Activated CD8-positive, alpha-beta memory T cell treated with anti-CD3 and anti-CD28 coated beads, Interleukin-2, amount 50 U/mL, for 24 hours (primary cell): ENCODE results near the gene FOXK2.
"Not testable (repeated sequence)": the region's sequence is repeated elsewhere in the genome, so short reads cannot be mapped to it uniquely, and the experiment has no call there.

Experiments
- DNase-seq: peaks from one replicate; pipeline ENCODE4 v3.0.0-alpha.2; 2020; ENCODE audit errors: extremely low read depth

The FOXK2 gene

DNA sequence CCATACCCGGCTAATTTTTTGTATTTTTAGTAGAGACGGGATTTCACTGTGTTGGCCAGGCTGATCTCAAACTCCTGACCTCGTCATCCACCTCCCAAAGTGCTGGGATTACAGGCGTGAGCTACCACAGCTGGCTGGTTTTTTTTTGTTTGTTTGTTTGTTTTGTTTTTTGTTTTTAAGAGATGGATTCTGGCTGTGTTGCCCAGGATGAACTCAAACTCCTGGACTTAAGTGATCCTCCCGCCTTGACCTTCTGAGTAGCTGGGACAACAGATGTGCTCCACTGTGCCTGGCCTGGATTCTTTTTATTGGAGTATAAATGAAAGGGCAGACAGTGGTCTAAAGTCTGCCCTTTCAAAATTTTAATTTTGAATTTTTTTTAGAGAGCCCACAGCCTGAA lies 44.7 kb downstream of the FOXK2 start:
- no peak for DNase-seq

DNA sequence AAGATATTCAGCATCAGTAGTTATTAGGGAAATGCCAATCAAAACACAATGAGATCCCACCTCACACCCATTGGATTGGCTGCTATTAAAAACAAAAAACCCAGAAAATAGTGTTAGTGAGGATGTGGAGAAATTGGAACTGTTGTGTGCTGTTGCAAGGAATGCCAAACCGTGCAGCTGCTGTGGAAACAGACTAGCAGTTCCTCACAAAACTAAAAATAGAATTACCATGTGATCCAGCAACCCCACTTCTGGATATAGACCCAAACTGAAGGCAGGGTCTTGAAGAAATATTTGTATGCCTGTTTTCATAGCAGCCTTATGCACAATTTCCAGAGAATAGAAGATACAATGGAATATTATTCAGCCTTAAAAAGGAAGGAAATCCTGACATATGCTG lies 46.0 kb downstream of the FOXK2 start:
- DNase-seq = no peak

DNA sequence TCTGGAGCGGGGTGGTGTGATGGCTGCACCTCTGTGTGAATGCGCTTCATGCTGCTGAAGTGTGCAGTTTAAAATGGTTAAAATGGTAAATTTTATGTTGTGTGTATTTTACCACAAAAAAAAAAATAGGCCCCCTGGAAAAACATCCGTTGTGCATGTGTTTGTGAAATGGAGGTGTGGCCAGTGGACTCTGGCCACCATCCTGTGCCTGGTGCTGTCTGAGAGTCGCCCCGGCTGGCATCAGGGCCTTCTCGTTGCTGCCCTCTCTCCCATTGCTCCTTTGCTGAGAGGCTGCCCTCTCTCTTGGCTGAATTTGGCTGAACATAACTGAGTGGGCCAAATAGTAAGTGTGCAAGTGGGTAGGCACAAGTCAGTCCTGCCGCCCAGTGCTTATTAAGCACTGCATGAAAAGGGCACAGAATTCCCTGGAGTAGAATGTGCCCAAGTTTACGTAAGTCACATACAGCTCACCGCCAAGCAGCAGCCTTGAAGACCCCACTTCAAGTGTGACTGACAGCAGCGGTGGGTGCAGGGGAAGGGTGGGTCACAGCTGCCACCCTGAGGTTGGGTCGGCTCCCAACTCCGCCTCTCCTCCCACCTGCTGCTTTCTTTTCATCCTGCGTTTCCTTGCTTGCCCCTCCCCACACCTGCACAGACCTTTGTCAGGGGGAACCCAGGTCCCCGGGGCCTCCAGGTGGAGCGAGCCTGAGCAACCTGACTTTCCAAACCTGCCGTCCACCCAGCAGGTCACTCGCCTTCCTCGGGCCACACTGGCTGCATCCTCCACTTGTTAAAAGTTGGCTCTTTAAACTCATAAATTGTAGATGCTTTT lies 46.8 kb downstream of the FOXK2 start:
- no peak for DNase-seq

DNA sequence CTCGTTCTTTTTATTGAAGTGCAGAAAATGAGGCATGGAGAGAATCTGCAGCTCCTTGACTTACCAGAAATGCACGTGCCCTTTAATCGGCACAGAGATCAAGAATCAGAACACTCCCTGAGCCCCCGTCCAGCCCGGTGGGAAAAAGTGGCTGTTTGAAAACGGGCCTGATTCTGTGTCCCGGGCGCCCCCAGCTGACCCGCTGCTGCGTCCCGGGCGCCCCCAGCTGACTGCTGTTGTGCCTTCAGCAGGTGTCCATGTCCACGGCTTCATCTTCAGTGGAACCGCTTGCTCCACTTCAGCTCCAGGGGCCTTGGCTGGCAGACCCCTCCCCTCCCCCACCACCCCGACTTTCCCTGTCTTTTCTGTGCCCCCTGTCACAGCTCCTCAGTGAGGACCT lies 47.8 kb downstream of the FOXK2 start:
- DNase-seq = no peak

DNA sequence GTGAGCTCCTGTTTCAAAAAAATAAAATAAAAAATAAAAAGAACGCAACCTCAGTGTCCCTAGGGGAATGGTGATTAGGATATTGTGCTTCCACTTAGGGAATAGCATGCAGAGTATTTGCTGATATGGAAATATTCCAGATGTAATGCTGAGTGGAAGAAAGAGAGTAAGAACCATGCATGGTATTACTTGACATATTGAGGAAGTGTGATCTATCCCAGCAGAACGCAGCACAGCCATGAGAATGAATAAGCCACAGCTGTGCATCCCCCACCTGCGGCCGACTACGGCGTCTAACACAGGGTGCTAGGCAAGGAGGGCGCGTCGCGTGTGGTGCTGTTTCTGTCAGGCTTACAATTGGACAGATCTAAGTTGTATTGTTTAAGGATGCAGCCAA lies 49.5 kb downstream of the FOXK2 start:
- DNase-seq = no peak

DNA sequence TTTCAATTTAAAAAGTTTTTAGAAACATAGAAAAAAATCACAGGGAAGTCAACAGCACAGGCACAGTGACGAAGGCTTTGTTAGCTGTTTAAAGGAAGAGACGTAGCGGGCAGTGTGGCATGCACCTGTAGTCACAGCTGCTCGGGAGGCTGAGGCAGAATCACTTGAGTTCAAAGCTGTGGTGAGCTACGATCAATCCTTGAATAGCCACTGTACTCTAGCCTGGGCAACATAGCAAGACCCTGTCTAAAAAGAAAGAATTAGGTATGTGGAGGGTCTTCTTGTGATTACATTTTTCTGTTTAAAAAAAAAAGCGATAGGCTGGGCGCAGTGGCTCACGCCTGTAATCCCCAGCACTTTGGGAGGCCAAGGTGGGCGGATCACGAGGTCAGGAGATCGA lies 50.1 kb downstream of the FOXK2 start:
- DNase-seq = no peak

DNA sequence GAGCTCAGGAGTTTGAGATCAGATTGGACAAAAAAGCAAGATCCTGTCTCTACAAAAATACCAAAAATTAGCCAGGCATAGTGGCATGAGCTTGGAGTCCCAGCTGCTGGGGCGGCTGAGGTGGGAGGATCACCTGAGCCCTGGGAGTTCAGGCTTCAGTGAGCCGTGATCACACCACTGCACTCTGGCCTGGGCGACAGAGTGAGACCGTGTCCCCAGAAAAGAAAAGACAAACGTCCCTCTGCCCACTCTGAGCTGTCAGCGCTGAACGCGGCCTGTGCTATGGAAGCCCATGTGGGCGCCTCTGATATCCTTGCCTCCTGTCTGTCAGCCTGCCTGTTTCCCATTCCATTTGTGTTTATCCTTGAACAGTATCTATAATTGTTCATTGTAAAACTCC lies 50.7 kb downstream of the FOXK2 start:
- DNase-seq = no peak

DNA sequence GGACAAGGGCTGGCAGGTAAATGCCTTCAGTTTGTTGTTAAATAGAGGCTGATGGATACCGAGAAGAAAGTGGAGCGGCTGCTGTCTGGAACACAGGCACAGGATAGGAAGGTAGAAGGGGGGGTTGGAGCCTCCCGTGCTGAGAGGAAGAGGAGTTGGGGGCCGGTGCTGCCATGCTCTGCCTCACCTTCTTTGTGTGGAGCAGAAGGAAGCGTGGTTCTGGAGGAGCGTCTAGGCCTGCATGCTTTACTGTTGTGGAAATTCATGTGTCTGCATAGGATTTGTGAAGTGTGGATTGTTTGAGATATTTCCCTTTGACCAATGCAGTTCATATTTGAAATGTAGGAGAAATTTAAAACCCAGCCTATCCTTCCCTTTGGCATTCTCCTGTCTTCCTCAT lies 52.3 kb downstream of the FOXK2 start:
- DNase-seq = no peak

DNA sequence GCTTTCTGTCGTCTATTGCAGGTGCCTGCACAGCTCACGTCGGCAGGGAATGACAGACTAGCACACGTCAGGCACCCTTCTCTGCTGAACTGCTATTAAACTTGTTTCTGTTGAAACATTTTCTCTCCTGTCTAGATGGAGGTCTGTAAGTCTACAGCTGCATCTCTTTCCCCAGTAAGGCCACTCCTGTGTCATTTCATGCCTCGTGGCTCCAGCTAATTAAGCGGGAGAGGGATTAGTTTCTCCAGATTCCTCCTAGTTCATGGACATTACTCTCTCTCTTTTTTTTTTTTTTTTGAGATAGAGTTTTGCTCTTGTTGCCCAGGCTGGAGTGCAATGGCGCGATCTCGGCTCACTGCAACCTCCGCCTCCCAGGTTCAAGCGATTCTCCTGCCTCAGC lies 54.5 kb downstream of the FOXK2 start:
- no peak for DNase-seq

DNA sequence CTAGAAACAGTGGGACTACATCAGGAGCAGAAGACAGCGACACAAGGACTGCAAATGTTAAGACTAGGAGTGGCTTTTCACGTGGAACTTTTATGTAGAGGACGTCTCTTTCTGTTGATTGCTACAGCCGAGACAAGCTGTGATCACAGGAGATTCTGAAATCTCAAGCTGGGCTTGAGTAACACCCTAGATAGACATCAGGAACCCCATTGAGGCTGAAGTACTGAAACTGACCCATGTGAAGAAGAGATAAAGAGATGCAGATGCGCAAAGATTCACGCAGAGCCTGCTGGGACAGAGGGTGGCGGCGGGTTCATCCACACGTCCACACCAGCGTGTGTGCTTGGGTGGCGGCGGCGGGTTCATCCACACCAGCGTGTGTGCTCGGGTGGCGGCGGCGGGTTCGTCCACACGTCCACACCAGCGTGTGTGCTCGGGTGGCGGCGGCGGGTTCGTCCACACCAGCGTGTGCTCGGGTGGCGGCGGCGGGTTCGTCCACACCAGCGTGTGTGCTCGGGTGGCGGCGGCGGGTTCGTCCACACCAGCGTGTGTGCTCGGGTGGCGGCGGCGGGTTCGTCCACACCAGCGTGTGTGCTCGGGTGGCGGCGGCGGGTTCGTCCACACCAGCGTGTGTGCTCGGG lies 56.2 kb downstream of the FOXK2 start:
- not testable (repeated sequence) for DNase-seq

DNA sequence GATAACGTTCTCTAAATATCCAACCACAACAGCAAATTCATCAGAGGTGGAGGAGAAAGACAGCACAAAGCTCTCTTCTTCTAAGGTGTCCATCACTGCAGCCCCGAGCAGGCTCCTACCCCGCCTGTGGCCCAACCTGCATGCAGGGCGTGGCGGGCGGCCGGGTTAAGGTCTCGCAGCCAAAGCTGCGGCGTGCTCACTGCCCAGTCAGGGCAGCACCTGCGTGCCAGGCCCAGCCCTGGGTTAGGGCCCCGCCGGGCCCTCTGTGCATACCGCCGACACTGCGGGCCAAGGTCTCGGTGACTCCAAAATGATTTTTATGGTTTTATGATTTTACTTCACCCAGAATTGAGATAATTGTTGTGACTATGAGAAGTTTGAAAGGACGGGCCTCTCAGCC lies 57.8 kb downstream of the FOXK2 start:
- DNase-seq = no peak

DNA sequence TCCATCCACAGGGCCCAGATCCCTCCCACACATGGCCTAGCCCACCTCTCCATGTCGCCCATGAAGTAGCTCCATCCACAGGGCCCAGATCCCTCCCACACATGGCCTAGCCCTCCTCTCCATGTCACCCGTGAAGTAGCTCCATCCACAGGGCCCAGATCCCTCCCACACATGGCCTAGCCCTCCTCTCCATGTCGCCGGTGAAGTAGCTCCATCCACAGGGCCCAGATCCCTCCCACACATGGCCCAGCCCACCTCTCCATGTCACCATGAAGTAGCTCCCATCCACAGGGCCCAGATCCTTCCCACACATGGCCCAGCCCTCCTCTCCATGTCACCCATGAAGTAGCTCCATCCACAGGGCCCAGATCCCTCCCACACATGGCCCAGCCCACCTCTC lies 60.4 kb downstream of the FOXK2 start:
- not testable (repeated sequence) for DNase-seq

DNA sequence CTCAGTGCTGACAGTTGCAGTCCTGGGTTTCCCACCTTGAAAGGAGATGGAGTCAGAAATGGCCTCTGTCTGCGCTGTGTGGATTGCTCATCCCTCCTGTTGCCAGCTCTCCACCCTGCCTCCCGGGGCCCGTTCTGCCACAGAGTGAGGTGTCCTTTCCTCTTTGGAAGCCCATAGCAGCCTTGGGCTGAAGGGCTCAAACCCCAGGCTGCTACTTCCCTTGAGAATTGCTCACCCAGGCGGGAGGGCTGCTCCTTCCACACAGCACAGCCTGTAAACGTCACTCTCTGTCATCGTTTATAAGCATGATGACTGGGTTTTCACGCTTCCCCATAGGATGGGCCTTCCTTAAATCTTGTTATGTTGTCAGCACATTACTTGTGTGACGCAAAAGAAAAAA lies 62.7 kb downstream of the FOXK2 start:
- no peak for DNase-seq

DNA sequence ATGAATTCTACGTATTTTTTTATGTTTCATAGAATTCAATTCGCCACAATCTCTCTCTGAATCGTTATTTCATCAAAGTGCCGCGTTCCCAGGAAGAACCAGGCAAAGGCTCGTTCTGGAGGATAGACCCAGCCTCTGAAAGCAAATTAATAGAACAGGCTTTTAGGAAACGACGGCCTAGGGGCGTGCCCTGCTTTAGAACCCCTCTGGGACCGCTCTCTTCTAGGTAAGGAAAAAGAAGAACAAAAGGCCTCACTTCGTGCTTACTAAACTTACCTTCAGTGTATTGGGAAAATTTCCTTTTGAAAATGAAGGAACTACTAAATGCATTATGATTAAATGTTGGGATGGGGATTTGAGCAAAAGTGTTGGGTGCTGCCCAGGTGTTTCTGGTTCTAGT lies 63.2 kb downstream of the FOXK2 start:
- no peak for DNase-seq

DNA sequence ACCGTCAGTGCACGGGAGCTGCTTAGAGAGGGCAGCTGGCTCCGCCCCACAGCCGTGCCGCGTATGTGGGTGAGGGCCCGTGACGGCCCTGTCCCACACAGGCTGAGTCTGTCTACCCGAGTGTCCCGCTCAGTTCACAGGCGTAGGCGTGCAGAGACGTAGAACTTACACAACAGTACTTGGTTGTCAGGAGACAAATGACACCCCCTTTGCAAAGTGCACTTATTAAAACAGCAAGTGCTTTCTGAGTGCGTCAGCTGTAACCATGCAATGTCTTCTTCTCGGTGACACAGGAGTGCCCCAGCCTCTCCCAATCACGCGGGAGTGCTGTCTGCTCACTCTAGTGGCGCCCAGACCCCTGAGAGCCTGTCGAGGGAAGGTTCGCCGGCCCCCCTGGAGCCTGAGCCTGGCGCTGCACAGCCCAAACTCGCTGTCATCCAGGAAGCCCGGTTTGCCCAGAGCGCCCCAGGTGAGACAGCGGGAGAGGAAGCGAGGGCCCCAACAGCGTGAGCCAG lies 64.2 kb downstream of the FOXK2 start:
- no peak for DNase-seq

DNA sequence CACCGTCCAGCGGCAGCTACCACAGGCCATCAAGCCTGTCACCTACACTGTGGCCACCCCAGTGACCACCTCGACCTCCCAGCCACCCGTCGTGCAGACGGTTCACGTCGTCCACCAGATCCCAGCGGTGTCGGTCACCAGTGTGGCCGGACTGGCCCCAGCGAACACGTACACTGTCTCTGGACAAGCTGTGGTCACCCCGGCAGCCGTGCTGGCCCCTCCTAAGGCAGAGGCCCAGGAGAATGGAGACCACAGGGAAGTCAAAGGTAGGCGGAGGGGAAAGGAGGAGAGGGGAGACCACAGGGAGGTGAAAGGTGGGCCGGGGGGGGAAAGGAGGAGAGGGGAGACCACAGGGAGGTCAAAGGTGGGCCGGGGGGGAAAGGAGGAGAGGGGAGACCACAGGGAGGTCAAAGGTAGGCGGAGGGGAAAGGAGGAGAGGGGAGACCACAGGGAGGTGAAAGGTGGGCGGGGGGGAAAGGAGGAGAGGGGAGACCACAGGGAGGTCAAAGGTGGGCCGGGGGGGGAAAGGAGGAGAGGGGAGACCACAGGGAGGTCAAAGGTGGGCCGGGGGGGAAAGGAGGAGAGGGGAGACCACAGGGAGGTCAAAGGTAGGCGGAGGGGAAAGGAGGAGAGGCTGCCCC lies 66.5 kb downstream of the FOXK2 start:
- DNase-seq = not testable (repeated sequence)

DNA sequence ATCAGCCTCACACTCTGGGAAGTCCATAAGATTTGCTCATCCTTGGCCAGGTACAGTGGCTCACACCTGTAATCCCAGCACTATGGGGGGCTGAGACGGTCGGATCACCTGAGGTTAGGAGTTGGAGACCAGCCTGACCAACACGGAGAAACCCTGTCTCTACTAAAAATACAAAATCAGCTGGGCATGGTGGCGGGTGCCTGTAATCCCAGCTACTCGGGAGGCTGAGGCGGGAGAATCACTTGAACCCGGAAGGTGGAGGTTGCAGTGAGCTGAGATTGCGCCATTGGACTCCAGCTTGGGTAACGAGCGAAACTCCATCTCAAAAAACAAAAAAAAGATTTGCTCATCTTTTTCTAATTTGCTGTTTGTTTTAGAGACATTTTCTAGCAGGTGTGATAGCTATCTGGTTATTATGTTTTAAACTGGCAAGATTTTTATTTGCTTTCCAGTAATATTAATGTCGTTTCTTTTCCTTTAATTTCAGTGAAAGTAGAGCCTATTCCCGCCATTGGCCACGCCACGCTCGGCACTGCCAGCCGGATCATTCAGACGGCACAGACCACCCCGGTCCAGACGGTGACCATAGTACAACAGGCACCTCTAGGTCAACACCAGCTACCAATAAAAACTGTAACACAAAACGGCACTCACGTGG lies 67.2 kb downstream of the FOXK2 start:
- DNase-seq = no peak

DNA sequence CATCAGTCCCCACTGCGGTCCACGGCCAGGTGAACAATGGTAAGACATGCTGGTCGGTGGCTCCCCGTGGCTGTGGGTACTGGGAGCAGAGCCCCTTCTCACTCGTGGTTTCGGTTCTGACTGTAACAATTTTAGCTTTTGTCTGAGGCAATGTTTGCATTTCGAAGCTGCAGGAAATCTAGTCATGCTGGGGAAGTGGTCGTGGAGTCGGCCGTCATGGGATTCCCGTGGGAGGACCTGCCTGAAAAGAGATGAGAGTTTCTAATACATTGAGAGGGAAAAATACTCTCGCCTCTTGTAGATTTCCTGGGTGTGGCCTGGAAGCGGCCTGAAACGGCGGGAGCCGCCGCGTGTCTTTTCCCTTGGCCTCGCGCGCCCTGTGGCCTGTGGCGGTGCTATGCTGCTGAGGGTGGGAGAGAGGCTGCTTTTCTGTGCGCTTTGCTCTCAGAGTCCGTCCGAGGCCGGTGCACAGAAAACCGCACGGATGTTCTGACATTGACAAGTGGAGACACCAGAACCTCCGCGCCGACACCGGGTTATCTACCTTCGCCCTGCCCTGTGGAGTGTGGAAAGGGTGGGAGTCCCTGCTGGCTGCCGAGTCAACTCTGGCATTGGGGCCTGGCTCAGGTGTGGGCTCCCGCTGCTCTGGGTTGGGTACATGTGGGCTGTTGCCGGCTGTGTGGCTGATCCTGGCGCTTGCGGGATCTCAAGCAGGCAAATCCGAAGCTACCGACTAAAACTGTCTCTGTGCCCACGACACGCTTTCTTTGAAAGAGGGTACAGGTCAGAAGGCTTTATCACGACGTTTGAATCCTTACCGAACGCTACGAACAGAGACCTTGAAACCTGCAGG lies 67.9 kb downstream of the FOXK2 start:
- DNase-seq = no peak

DNA sequence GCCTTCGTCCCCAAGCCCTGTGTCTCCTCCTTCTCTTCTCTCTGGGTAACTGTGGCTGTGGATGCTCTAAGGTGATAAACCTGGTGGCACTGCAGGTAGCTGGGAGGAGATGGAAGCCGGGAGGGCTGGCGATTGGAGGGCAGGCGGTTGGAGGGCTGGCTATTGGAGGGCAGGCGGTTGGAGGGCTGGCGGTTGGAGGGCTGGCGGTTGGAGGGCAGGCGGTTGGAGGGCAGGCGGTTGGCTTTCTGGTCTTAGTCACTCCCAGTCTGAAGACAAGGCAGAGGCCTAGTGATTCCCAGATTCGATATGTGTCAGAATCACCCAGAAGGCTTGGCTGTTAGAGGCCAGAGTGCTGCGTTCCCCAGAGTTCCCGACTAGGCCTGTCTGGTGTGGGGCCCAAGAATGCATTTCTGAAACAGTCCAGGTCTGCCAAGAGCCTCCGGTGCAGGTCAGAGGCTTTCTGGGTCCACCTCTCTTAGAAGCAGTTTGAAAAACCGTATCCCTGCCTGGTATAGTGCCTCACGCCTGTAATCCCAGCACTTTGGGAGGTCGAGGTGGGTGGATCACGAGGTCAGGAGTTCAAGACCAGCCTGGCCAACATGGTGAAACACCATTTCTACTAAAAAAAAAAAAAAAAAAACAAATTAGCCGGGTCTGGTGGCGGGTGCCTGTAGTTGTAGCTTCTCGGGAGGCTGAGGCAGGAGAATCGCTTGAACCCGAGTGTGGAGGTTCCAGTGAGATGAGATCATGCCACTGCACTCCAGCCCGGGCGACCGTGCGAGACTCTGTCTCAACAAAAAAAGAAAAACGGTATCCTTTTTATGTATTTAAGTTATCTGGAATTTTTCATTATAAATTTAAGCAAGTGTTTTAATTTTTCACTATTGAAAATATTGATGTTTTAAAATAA lies 69.0 kb downstream of the FOXK2 start:
- no peak for DNase-seq

DNA sequence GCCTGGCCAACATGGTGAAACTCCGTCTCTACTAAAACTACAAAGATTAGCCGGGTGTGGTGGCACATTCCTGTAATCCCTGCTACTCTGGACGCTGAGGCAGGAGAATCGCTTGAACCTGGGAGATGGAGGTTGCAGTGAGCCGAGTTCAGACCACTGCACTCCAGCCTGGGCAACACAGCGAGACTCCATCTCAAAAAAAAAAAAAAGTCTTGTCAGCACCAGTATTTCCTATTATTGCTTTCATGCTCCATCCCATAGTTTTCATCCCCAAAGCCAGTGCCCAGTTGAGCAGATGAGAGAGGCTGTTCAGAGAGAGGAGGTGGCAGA lies 70.3 kb downstream of the FOXK2 start:
- DNase-seq = no peak

DNA sequence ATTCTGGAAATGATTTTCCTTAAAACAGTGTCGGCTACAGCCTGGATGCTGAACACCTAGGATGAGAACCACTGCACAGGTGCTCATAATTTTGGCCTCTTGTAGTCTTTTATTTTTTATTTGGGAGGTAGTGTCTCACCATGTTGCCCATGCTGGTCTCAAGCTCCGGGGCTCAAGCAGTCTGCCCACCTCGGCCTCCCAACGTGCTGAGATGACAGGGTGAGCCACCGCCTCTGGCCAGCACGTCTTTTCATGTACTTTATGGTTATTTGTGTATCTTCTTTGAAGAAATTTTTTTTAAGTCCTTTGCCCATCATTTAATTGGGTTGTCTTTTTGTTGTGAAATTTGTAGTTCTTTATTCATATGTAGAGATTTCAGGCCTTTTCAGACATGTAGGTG lies 70.7 kb downstream of the FOXK2 start:
- no peak for DNase-seq
